NCI-H1694 treated with DMSO at 0.1 percent for 48 hours (cell line): ENCODE measurements around the gene PCP4L1.

Experiments used
- DNase-seq: peaks from one replicate; lab custom pipeline; 2025; lab: John Stamatoyannopoulos, UW

Gene PCP4L1

DNA sequence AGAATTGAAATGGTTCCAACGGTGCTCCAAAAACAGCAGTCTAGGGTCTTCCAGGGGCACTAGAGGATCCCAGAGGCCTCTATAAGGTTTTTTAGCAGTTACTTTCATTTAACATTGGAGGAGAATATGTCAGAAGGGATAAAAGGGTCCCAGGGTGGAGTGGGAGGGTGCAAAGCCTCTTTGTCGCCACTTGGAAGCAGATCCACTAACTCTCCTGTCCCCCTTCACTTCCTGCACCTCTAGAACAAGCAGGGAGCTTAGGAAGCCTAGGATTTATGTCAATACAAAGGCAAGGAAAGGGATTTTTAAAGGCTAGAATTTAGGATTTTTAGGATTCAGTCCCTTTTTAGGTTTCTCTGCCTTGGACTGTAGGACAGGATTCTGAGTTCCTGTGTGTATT lies 8.3 kb downstream of the PCP4L1 start:
- DNase-seq: no peak

DNA sequence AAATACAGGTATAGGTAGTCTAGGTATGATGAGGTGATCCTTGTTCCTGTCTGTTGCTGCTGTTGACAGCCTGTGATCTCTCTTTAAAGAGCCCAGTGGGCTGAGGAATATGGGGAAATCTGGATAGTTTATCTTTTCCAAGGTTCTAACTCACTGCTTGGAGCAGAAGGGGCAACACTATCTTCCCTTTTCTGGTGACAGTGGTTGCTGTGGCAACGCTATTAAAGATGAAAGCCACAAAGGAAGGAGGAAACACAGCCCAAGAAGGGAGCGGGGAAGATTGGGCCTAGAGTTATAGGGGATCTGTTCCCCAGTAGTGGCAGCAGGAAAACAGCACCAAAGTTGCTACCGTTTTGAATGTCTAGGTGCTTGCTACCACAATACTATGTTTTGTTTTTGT lies 8.8 kb downstream of the PCP4L1 start:
- DNase-seq: no peak

DNA sequence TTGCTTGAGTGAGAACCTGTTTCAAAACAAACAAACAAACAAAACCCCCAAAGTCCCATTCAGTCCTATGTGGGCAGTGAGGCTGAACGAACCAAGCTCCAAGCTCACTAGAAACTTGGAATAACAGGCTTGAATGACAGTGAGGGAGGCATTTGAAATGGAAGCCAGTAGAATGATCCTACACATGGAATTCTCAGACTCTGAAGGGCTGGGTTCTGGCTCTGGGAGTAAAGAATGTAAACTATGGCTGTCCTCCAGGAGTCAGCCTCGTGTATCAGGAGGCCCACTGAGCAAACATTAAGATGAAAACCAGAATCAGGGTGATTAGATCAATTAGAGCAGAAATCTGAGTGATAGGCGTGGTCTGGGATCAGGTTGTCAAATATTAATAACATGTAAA lies 14.9 kb downstream of the PCP4L1 start:
- DNase-seq: no peak

DNA sequence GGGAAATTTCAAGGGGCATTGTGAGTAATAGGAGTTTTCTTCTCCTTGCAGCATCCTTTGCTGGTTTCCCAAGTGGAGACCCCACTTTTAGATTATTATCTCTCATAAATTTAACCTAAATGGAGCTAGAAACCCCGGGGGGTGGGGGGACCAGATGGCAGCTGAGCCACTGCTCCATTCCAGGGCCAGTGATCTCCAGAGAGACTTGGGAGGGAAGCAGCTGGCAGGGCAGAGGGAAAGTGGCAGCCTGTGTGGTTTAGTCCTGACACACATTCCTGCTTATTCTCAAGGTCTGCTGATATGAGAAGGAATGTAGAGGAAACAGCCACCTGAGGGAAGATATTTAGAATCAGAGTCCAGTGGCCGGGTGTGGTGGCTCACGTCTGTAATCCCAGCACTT lies 16.3 kb downstream of the PCP4L1 start:
- peak; percentile 29 for DNase-seq

DNA sequence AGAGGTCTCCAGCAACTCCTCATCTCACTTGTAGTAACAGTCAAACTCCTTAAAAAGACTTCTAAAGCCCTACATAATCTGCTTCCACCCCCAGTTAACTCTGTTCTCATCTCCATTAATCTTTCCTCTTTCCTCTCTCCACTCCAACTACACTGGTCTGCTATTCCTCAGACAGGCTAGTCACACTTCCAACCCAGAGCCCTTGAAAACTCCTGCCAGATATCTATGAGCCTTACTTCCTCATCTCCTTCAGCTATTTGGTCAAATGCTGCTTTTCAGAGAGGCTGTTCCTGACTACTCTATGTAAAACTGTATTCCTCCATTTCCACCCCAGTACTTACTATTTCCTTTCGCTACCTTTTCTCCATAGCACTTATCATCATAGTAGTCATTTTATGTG lies 24.4 kb downstream of the PCP4L1 start:
- no peak for DNase-seq

DNA sequence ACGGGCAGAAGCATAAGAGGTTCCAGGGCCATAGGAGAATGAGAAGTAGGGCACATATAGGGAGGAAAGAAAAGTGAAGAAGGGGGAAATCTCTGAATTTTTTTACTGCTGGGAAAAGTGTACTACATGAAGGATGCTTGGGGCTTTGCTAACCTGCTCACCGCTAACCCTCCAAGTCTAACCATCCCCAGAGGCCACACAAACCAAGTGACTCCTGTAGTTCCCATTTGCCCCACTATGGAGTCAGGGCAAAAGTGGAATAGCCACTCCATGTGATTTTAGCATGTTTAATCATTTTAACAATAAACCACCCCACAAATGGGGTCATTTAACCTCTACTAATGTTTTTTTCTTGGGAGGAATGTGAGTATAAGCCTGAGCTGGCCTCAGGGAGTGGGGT lies 26.6 kb downstream of the PCP4L1 start:
- no peak for DNase-seq

DNA sequence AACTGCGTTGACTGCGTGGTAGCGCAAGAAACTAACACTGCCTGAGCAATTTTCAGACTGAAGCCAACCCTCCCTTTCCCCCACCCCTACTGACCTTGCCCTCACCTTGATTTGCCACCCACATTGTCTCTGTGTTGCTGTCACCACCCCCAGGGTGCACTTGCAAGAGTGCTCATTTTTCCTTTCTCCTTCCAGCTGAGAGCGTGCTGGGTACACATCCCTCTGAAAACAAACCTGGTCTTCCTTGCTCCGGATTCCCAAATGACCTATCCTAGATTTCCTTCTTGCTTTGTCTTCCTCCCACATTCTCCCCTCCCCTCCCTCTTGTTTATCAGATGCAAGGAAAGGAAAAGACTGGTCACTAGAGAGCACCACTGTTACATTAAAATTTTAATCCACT lies 27.0 kb downstream of the PCP4L1 start:
- DNase-seq: no peak

DNA sequence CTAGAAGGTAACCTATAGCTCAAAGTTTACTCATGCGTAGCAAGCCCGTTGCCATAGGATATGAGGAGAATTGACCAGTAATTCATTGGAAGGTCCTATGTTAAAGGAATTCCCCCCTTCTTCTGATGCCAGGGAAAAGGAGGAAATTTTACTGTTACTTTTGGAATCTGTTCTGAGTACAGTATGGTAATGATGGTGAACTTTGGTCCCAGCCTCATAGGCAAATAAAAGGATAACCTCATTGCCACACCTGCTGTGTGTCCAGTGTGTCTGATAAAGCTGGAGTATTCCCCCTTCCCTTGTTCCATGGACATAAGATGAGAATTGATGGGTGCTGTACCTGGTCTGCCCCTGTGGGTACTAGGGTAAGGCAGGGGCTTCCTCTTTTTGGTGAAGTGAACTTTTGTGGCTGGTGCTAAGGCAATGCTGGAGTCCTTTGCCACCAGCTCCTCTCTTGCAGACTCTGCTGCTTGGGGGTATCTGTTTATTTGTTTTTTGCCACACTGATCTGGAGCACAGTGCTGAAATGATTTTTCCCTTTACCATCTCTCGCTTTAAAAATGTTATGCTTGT lies 29.0 kb downstream of the PCP4L1 start:
- DNase-seq: no peak

DNA sequence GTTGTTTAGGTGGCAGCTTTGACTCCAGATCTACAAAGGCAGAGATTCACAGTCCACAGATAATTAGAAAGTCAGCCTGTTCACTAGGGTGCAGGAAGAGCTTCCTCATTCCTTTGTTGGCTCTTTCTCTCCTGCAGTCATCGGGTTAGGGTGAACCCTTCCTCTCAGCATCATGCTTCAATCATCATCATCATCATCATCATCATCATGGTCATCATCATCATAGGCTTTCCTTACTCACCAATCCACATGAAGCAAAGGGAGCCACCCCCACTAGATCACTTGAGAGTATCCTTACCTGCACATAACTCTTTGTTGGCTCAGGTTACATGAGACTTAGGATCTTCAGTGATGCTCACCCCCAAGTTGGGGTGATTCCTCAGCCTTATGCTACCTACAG lies 32.2 kb downstream of the PCP4L1 start:
- DNase-seq: no peak

DNA sequence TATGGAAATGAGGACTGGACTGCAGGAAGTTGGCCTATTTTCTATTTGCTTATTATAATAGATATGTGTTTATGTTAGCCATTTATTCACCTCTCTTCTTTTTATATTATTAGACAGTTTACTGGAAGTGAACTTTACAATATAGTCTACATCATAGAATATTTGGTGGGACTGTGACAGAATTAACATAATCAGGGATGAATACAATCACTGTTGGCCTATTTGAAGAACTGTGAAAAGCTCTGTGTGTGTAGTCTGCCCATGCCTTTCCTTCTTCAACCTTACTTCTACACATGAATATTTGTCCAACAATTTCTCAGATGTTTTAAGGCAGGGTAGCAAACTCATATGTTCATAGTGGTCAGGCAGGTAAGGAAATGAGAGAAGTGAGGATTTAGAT lies 38.9 kb downstream of the PCP4L1 start:
- no peak for DNase-seq

DNA sequence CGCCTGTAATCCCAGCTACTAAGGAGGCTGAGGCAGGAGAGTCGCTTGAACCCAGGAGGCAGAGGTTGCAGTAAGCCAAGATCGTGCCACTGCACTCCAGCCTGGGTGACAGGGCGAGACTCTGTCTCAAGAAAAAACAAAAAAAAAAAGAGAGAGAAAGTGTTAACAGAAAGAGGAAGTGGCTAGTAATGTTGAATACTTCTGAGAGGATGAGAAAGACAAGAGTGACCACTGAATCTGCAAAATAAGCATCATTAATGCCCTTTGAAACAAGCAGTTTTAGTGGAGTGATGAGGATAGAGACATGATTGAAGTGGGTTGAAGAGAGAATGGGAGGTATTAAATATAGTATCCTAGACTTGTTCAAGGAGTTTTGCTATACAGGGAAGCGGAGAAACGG lies 39.6 kb downstream of the PCP4L1 start:
- DNase-seq: no peak

DNA sequence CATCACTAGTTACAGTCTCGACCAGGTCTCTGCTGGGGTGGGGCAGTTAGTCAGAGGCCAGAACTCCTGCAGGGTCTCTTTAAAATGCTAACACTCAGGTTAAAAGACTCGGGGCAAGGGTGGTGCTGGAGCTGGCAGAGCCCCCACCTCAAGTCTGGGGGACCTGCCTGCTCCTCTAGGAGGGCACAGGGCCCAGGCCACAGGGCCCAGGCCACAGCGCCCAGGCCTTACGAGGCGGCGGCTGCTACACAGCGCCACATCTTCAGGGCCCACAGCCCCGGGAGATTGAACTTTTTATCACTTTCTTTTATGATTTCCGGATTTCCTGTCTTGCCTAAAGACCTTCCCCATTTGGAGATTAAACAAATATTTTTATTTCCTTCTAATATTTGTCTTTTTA lies 40.8 kb downstream of the PCP4L1 start:
- DNase-seq: no peak

DNA sequence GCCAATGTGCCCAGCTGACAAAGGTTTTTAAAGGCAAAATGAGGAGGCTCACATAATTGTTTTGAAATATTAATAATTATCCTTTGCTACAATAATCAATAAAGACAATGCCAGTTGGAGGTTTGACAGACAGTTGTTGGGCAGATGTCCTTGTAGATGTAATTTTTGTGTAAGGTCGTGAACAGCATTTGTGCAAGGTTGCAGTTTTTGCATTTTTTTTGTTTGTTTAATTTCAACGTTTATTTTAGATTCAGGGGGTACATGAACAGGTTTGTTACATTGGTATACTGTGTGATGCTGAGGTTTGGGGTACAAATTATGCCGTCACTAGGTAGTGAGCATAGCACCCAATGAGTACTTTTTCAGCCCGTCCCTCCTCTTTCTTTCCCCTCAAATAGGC lies 41.9 kb downstream of the PCP4L1 start:
- no peak for DNase-seq

DNA sequence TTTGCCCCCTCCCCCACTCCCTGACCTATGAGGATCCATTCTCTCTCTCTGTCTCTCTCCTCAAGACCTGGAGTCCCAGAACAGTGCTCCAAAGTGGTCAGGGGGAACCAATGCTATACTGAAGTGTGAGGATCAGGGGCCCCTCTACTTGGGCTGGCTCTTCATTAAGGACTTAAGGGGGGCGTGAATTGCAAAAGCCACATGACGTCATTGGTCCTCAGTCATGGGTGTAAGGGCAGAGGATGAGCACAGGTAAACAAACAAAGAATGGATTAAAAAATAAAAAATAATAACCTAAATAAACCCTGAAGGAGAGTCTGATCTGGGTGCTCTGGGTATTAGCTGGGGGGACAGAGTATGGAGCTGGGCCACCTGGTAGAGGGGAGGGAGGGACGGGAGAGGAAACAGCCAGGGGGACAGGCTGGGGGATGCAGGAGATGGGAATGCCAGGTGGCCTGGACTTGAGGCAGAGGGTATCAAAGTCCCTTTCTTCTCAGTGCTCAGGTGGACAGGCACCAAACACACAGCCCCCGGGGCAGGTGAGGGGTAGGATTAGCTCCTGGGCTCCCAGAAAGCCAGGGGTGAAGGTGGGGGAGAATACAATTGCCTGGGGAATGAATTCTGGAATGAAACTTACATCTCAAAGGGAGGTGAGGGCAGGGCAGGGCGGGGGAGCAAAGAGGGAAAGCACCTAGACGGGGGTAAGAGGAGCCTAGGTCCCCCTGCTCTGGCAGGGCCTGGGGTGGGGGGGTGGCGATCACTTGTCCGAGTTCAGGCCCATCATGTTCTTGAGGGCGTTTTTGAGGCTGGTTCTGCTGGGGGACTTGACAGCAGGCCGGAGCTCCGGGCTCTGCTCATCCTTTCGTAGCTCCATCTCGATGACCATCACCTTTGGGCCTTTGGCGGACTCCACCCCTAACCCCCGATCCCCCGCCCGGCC lies 46.7 kb downstream of the PCP4L1 start:
- DNase-seq: no peak

DNA sequence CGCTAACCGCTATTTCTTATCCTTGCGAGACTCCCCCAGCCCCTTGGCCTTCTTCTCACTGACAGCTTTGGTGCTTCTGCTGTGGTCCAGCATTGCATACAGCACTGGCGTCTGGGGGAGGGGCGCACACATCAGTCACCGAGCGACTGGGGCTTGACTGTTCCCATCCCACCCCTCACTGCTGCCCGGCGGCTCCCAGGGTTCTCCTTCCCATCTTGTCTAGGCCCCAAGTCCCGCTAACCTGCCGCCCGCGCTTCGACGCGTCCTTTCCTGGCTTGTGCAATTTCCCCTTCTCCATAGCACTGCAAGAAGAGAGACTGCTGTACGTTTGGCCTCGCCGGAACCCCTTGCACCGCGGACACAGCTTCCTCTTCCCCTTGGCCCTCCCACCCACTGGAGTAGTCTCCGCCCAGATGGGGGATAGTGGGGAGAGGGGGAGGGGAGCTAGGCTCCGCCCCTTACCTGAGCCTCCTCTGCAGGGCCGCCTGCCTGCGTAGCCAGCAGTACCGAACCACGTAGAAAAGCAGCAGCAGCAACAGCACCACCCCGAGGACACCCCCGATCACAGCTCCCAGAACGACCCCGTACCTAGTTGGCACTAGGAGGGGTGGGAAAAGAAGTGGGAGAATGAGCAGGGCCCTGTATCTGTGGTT lies 47.4 kb downstream of the PCP4L1 start:
- no peak for DNase-seq

DNA sequence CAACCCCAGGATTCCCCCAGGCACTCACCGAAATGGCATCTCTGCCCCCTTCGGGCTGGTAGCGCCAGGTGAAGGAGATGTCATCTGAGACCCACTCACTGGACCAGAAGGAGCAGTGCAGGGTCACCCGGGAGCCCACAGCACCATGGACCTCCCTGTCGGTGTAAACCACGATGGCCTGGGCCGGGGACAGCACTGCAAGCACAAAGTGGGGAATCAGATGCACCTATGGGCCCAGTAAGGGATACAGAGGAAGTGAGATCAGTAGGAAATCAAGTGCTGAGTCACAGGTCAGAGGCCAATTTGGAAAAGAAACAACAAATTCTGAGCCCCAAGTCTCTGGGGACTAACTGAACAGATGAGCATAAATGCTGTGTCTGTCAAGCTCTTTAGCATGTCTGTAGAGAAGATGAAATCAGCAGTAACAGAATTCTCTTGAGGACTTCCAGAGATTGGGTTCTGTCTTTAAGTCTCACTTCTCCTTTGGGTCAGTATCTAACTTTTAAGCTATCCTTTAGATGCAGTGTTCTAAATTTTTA lies 48.8 kb downstream of the PCP4L1 start:
- no peak for DNase-seq

DNA sequence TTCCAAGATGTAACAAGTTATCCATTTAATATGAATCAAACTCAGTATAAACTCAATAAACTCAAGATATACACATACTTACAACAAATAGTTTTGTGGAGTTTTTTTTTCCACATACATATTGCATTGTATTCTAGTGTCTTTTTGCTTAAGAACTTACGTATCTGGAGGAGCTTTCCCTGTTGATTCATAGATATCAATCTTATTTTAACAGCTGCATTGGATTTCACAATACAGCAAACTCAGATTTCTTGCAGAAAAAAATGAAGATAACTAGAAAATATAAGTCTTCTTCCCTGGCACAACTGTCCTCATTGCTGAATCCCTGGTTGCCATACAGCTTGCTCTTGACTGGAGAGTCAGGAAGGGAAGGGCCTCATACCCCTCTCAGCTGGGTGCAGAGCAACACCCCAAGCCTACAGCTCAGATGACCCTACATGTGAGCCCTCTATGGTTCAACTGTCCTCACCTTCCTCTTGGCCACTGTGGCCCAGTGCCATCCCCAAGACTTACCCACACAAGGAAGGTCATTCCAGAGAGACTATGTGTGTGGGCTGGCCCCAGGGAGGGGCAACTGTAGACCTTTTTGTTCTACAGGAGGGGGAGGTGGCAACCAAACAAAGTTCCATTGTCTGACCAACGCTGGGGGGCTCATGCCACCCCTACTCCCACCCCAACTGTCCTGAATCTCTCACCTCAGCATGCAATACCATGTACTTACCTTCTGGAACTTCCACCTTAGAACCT lies 49.5 kb downstream of the PCP4L1 start:
- DNase-seq: no peak

DNA sequence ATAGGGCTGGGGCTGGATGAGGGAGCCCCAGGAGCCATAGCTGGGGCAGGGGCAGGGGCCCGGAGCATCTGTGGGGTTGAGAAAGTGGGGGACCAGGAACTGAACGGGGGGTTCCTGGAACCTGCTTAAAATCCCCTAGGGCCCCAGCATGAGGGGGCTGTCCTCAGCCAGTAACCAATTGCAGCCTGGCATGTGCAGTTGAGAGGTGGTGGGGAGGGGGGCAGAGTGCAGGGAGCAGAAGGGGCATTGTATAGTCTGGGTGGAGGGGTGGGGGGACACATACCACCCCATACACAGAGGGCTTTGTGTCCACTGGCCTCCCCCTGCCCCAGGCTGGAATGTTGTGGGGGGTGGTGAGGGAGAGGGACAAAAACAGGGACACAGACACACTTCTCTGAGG lies 51.3 kb downstream of the PCP4L1 start, which contains the start of gene MPZ:
Gene MPZ (minus strand): TSS at position 101 of the 400 bp plus-strand sequence. CDS start 63 bp downstream, at position 38.
- DNase-seq: no peak

DNA sequence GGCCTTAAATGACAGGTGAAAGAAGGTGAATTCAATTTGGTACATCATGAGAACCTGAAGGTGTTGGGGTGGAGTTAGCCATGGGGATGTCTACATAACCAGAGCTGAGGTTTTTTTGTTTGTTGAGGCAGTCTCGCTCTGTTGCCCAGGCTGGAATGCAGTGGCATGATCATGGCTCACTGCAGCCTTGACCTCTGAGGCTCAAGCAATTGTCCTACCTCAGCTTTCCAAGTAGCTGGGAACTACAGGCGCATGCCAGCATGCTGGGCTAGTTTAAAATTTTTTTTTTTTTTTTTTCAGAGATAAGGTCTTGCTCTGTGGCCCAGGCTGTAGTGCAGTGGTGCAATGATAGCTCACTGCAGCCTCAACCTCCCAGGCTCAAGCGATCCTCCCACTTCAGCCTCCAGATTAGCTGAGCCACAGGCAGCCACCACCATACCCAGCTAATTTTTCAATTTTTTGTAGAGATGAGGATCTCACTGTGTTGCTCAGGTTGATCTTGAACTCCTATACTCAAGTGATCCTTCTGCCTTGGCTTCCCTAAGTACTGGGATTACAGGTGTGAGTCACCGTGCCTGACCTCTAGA lies 53.1 kb downstream of the PCP4L1 start:
- DNase-seq: no peak

DNA sequence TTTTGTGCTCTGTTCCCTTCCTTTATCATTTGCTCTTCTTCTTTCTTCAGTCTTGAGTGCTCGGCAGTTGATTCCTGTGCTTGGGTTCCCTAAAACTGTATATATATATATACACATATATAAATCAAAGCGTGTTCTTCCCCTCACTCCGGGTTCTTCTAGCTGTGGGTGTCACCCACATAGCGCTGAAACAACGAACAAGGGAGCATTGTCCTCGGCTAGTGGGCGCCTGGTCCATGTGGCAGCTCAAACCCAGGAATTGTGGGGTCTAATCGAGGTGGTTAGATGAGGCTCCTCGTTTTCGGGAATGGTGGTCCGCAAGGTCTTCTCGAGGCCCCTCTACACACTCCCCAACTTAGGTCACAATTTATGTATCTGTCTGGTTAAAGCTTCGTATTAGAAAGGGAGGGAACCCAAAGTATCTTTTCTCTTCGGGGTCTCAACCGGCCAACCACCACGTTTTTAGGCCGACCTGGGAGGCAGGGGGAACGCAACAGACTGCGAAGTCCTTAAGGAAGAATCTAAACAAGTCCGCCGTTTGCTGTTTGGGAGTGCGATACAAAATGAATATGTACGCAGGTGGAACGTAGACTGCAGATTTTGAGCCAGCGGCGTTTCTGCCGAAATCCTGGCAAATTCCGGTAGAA lies 55.1 kb downstream of the PCP4L1 start:
- no peak for DNase-seq
